ENCODE results near the gene DTL.

The DTL gene

GRCh38 chr1:212077028-212077427 lies 41.5 kb downstream of the DTL start:
- no peak overlapping the region for H3K4me3 ChIP-seq (ENCODE audit: low read length)
- H3K9me2 ChIP-seq (replicated peaks; ENCODE audit: control insufficient read depth, low read length), result no peaks in the 10 kb centered on the region
- no peak overlapping the region for H3K4me2 ChIP-seq (ENCODE audit: low read length)
- H3K36me3 ChIP-seq (ENCODE audit: control insufficient read depth, low read length), result peaks cover 90% of the 10 kb centered on the region
- TF ChIP-seq, protein P1, sequence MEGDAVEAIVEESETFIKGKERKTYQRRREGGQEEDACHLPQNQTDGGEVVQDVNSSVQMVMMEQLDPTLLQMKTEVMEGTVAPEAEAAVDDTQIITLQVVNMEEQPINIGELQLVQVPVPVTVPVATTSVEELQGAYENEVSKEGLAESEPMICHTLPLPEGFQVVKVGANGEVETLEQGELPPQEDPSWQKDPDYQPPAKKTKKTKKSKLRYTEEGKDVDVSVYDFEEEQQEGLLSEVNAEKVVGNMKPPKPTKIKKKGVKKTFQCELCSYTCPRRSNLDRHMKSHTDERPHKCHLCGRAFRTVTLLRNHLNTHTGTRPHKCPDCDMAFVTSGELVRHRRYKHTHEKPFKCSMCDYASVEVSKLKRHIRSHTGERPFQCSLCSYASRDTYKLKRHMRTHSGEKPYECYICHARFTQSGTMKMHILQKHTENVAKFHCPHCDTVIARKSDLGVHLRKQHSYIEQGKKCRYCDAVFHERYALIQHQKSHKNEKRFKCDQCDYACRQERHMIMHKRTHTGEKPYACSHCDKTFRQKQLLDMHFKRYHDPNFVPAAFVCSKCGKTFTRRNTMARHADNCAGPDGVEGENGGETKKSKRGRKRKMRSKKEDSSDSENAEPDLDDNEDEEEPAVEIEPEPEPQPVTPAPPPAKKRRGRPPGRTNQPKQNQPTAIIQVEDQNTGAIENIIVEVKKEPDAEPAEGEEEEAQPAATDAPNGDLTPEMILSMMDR (IDR thresholded peaks at IDR 0.05; ENCODE audit: low read depth, low read length, poor library complexity, severe bottlenecking), result no peak
- no peak for TF ChIP-seq EZH2phosphoT487 (IDR thresholded peaks at IDR 0.05; ENCODE audit: borderline replicate concordance, low read length)
- no peaks in the 10 kb centered on the region for H3K79me2 ChIP-seq (ENCODE audit: control insufficient read depth, low read length)
- no peaks in the 10 kb centered on the region for H3F3A ChIP-seq (ENCODE audit: control insufficient read depth, insufficient read depth)
- no peaks in the 10 kb centered on the region for H3K27me3 ChIP-seq (ENCODE audit: control insufficient read depth, low read length)
- H4K20me1 ChIP-seq (ENCODE audit: control insufficient read depth, insufficient read depth, low read depth, low read length), result no peaks in the 10 kb centered on the region
- H3K27ac ChIP-seq (ENCODE audit: low read depth, low read length), result no peak overlapping the region
- no peaks in the 10 kb centered on the region for H3K9me3 ChIP-seq (ENCODE audit: control insufficient read depth, insufficient read depth, low read length)
- H3K4me1 ChIP-seq (ENCODE audit: control insufficient read depth, low read length), result no peaks in the 10 kb centered on the region

GRCh38 chr1:212078826-212079225 lies 43.3 kb downstream of the DTL start:
- Histone ChIP-seq H3K79me2 (ENCODE audit: control insufficient read depth, low read length) (no peaks in the 10 kb centered on the region), H3K9me2 (replicated peaks; ENCODE audit: control insufficient read depth, low read length) (no peaks in the 10 kb centered on the region), H3K27ac (ENCODE audit: low read depth, low read length) (no peak overlapping the region), H4K20me1 (ENCODE audit: control insufficient read depth, insufficient read depth, low read depth, low read length) (no peaks in the 10 kb centered on the region), H3K9me3 (ENCODE audit: control insufficient read depth, insufficient read depth, low read length) (no peaks in the 10 kb centered on the region), H3K4me3 (ENCODE audit: low read length) (no peak overlapping the region), H3K4me1 (ENCODE audit: control insufficient read depth, low read length) (no peaks in the 10 kb centered on the region), H3K36me3 (ENCODE audit: control insufficient read depth, low read length) (peaks cover 95% of the 10 kb centered on the region), H3F3A (ENCODE audit: control insufficient read depth, insufficient read depth) (no peaks in the 10 kb centered on the region), H3K27me3 (ENCODE audit: control insufficient read depth, low read length) (no peaks in the 10 kb centered on the region), H3K4me2 (ENCODE audit: low read length) (no peak overlapping the region)
- no peak for TF ChIP-seq EZH2phosphoT487 (IDR thresholded peaks at IDR 0.05; ENCODE audit: borderline replicate concordance, low read length)
- TF ChIP-seq, protein P1 (IDR thresholded peaks at IDR 0.05; ENCODE audit: low read depth, low read length, poor library complexity, severe bottlenecking), result no peak

- no peaks in the 10 kb centered on the region for H3K4me1 ChIP-seq (ENCODE audit: control insufficient read depth, low read length)
- H3K27me3 ChIP-seq (ENCODE audit: control insufficient read depth, low read length), result no peaks in the 10 kb centered on the region
- no peak overlapping the region for H3K27ac ChIP-seq (ENCODE audit: low read depth, low read length)
- TF ChIP-seq EZH2phosphoT487 (IDR thresholded peaks at IDR 0.05; ENCODE audit: borderline replicate concordance, low read length), result no peak
- TF ChIP-seq, protein P1 (IDR thresholded peaks at IDR 0.05; ENCODE audit: low read depth, low read length, poor library complexity, severe bottlenecking), result no peak
- no peaks in the 10 kb centered on the region for H3F3A ChIP-seq (ENCODE audit: control insufficient read depth, insufficient read depth)
- H3K4me3 ChIP-seq (ENCODE audit: low read length), result no peak overlapping the region
- no peaks in the 10 kb centered on the region for H3K9me2 ChIP-seq (replicated peaks; ENCODE audit: control insufficient read depth, low read length)
- H3K36me3 ChIP-seq (ENCODE audit: control insufficient read depth, low read length), result peaks cover 93% of the 10 kb centered on the region
- no peaks in the 10 kb centered on the region for H3K9me3 ChIP-seq (ENCODE audit: control insufficient read depth, insufficient read depth, low read length)
- H3K79me2 ChIP-seq (ENCODE audit: control insufficient read depth, low read length), result 0 out of 2 replicates have a peak, but pooled peaks cover 2% of the 10 kb centered on the region
- H3K4me2 ChIP-seq (ENCODE audit: low read length), result no peak overlapping the region
- H4K20me1 ChIP-seq (ENCODE audit: control insufficient read depth, insufficient read depth, low read depth, low read length), result no peaks in the 10 kb centered on the region
Observed at GRCh38 chr1:212082765-212083406, 47.3 kb downstream of the DTL start.

Measured in DOHH2 (cell line).